DMS 273 (cell line): ENCODE data around the gene PLXNA4.
"Not testable (repeated sequence)": the region's sequence is repeated elsewhere in the genome, so short reads cannot be mapped to it uniquely, and the experiment has no call there.

Experiments used
- DNase-seq: peaks from one replicate; lab custom pipeline; 2025; ENCODE audit not compliant: unreplicated experiment; lab: John Stamatoyannopoulos, UW

PLXNA4 gene, protein sequence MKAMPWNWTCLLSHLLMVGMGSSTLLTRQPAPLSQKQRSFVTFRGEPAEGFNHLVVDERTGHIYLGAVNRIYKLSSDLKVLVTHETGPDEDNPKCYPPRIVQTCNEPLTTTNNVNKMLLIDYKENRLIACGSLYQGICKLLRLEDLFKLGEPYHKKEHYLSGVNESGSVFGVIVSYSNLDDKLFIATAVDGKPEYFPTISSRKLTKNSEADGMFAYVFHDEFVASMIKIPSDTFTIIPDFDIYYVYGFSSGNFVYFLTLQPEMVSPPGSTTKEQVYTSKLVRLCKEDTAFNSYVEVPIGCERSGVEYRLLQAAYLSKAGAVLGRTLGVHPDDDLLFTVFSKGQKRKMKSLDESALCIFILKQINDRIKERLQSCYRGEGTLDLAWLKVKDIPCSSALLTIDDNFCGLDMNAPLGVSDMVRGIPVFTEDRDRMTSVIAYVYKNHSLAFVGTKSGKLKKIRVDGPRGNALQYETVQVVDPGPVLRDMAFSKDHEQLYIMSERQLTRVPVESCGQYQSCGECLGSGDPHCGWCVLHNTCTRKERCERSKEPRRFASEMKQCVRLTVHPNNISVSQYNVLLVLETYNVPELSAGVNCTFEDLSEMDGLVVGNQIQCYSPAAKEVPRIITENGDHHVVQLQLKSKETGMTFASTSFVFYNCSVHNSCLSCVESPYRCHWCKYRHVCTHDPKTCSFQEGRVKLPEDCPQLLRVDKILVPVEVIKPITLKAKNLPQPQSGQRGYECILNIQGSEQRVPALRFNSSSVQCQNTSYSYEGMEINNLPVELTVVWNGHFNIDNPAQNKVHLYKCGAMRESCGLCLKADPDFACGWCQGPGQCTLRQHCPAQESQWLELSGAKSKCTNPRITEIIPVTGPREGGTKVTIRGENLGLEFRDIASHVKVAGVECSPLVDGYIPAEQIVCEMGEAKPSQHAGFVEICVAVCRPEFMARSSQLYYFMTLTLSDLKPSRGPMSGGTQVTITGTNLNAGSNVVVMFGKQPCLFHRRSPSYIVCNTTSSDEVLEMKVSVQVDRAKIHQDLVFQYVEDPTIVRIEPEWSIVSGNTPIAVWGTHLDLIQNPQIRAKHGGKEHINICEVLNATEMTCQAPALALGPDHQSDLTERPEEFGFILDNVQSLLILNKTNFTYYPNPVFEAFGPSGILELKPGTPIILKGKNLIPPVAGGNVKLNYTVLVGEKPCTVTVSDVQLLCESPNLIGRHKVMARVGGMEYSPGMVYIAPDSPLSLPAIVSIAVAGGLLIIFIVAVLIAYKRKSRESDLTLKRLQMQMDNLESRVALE (N-terminal part only)

DNA sequence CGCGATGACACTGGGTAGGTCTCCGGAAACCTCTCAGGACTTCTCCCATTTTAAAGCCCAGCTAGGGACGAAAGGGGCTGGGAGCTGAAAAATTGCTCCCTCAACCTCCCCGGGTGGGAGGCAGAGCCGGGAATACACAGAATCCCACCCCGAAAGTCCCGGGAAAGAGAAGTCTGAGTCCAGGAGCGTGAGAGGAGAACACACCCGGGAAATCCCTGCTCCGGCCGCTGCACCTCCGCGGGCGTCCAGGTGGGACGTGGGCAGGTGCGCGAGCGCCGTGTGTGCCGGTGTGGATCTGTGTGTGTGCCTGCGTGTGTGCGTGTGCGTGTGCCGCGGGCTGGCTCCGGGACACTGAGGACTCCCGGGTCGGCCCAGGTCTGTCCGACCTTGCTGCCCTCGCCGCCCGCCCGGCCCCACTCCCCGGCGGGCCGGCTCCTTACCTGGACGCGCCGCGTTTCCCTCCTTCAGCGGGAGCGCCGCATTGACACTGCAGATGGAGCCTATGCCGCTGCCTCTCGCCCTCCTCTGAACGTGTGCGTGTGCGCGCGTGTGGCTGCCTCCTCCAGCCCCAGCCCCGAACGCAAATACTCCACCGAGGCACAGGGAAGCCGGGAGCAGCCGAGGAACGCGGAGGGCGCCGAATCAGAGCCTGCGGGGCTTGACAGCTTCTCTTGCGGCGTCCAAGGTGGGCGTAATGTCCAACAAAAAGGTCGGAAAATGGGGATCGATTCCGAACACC lies at the start of gene PLXNA4:
Gene PLXNA4 (minus strand): TSS at position 489 of the 739 bp plus-strand sequence. CDS start 67,777 bp downstream, outside the sequence.
- peak; percentile 64 for DNase-seq

DNA sequence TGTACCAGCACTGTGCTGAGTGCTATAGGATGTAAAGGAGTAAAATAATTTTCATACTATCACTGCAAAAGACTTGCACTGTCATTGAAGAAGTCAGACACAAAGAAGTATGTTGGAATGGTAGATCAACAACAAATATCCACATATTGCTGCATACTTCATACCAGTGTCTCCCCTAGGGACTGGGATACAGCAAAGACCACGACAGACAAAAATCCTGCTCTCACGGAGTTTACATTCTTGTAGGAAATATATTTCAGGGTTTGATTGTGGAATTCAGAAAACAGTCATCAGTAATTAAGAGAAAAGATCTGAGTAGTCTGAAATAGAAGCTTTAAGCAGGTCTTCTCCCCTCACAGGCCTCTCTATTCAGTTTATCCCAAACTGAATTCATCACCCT lies 49.4 kb upstream of the PLXNA4 start:
- no peak for DNase-seq

DNA sequence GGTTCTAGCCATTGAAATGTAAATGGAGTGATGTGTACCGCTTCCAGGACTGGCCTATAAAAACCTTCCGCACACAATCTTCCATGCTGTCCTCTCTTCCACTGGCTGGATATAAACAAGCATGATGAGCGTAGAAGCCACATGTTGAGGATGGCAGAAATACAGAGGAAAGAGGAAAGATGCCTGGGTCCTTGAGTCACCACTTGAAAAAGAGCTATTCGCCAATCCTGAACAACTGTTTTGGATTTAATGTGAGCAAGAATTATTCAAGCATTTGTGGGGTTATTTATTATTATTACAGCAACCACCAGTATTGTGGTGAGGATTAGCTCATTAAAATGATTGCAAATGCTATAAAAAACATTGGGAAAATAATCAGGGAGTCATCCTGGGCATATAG lies 45.8 kb upstream of the PLXNA4 start:
- no peak for DNase-seq

DNA sequence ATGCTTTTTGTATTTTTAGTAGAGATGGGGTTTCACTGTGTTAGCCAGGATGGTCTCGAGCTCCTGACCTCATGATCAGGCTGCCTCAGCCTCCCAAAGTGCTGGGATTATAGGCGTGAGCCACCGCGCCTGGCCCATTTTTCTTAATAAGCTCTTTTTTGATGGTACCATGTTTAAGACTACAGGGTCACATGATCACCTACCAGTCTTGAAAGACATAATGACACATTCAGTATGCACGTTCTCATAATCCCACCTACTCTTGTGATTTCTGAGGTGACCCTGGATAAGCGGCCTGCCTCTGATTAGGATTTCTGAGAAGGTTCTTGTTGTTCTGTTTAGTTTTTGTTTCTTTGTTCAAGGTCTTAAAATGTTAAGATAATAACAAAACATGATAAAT lies 43.7 kb upstream of the PLXNA4 start:
- DNase-seq = no peak

DNA sequence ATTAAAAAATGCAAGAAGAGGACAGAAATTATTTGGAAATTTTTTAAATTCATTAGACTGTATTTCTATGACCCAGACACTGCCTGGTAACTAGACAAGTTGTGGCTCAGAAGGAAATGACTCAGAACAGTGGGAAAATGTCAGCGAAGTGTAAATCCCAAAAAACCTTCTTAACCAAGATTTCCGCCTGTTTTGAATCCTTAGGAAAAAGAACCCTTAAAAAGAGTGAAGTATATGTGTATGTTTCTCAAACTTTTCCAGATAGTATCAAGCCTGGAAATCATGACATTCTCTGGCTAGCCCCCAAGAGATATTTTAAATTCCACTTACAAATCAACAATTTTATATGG lies 42.7 kb upstream of the PLXNA4 start:
- no peak for DNase-seq

DNA sequence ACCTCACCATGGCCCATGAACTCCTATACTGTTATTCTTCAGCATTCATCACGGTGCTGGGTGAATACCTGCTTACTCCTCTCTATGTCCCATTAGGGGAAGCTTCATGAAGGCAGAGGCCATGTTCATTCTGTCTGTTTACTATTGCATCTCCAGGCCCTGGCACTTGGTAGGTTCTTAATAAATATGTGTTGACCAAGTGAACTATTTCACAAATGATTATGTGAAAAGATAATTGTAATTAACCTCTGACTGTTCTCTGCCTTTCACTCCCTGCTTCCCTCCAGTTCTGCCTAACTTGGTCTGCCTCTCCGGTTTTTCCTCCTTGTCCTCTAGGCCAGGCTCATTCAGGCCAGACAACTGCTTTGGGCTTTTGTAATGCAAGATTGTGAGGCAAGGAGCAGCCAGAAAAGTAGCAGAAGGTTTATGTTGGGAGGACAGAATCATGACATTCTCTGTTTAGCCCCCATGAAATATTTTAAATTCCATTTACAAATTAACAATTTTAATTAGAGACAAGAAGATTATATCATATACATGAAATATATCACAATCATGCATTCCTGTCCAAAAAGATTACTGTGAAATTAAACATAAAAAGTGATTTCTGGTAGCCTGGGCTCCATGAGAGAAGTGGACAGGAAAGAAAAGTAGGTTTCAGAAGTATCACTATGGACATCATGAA lies 42.1 kb upstream of the PLXNA4 start:
- no peak for DNase-seq

DNA sequence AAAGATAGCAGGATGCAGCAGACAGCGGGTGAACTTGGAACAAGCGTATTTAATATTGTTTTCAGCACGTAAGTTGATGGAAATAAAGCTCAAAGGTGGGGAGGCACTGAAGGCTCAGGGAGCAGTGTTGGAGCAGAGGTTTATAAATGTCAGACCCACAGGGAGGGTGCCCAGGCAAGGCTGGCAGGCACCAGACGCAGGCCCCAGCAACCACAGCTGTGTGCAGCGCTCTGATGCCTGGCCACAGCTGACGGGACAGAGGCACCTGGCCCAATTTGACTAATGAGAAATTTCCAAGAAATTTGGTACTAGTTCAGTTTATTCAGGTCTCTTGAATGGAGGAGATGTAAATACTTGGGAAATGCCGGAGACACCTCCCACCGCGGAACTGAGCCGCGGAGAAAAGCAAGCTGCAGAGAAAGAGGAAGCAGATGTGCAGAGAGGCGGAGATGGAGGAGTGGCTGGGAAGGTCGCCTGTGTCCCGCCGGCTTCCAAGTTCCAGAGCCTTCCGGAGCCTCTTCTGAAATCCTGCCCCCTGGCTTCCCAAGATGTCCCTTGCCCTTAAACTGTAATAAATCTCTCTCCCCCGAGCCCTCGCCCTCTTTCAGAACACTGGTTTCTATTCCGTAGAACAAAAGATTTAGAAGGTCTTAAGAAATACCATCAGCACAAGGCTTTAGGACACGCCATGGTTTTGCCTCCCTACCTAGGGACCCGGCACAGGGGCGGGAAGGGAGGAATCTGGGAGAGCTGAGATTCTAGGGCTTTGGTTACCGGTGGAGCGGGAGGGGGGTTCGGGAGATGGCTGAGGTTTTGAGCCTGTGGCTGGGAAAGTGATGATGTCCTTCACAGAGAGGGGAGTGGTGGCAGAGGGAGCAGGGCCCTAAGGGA lies 38.4 kb upstream of the PLXNA4 start:
- DNase-seq = no peak

DNA sequence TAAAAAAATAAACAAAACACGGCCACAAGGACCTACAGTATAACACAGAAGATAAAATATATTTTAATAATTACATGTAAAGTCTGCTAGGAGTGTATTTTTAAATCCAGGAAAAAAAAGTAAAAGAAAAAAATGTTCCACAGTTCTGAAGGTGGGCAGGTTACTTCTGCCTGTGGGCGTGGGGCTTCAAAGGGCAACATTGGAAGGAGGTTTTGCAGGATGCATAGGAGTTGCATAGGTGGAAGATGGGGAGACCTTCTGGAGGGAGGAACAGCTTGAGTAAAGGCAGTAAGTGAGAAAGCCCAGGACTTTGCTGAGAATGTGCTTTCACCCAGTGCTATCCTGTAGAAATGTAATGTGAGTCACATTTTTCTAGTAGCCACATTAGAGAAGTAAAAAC lies 37.5 kb upstream of the PLXNA4 start:
- DNase-seq = no peak

DNA sequence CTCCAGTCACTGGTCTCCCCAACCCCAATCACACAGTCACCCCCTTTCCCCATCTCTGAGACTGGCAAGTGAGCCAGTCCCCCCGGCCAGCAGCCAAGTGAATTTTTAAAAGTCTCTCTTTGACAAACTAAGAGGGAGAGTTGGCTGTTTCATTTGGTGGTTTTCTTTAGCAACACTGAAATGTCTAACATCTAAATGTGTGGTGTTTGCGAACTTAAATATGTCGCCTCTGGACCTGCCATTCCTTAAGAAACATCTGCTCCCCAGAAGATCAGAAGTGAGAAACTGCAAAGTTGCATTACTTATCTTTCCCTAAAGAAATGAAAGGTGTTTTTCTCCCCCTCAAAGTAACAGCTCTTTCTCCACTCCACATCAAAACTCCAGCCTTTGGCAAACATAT lies 34.7 kb upstream of the PLXNA4 start:
- DNase-seq = no peak

DNA sequence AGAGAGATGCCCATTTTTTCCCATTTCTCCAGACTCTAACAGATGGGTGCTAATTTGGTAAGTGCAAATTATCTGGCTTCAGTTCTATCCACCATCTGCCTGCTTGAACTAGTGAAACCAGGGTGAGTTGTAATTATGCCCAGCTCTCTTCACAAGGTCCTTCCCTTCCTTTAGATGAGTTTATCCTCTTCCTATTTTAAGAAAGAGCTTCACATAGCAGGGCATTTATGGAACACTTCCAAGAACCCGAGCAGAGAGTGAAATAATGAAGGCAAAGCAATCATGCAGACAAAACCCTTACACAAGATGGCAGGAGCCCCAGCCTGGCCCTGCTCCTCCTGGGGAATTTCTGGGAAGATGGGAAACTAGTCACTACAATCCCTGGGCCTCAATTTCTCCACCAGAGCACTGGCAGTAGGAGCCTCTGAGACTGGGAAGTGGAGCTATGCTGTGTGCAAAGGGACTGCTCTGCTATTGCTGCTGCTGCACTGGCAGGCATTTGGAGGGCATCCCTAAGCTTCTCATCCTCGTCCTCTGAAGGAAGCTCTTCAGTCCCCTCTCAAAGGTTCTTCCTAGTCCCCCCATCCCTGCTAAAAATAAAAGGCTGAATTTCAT lies 33.7 kb upstream of the PLXNA4 start:
- peak; percentile 95 for DNase-seq

DNA sequence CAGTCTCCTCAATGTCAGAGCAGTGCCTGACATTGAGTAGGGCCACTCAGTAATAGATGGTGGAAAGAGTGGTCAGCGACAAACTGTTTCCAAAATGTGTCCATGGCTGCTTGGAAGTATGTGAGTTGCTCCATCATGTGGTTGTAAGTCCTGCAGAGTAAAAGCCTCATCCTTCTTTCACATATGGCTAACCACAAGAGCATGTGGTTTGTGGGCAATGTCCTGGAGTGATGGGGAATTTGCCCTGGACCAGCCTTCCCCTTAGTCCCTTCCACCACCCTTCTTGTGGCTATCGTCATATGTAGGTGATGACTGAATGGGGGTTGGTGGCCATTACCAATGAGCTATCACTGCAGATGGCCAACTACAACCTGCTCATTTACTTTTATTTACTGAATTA lies 33.0 kb upstream of the PLXNA4 start:
- DNase-seq = peak; percentile 41

DNA sequence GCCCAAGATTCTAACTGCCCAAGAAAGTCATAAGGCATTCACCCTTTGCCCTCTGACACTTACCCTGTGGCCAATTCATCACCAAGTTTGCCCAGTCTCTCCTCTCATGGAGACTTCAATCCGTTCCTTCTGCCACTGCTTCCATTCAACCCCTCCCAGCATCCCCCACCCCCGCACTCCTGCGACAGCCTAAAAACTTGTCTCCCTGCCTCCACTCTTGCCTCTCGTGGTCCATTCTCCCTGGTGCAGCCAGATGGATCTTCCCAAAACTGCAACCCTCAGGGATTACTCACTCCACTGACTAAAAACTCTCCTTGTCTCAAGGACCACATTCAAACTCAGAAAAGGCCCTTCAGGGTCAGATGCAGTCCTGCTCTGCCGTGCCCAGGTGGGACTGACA lies 32.3 kb upstream of the PLXNA4 start:
- peak; percentile 25 for DNase-seq

DNA sequence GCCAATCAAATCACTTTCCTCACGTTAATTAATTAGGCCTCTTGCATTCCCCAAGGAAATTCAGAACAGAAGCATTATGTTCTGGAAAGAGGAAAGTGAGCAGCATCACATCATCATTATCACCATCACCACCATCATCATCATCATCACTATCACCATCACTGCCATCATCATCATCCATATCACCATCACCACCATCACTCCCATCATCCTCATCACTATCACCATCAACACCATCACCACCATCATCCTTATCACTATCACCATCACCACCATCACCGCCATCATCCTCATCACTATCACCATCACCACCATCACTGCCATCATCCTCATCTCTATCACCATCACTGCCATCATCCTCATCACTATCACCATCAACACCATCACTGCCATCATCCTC lies 31.4 kb upstream of the PLXNA4 start:
- DNase-seq = no peak

DNA sequence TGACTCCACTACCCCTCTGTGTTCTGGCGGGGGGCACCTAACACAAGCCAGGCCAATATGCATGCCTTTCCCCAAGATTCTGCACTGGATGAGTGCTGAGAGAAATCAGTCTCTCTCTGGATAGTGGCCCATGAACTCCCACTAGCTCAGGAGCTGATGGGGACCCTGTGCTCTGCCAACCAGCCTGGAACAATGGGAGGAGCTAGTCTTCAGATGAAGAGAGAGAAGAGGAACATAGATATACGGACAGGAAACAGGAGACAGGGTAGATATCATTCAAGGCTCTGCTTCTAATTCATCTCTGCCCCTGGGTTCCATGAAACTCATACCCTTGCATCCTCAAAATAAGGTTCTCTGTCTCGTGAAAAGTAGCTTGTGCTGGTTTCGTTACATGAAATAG lies 27.9 kb upstream of the PLXNA4 start:
- DNase-seq = no peak

DNA sequence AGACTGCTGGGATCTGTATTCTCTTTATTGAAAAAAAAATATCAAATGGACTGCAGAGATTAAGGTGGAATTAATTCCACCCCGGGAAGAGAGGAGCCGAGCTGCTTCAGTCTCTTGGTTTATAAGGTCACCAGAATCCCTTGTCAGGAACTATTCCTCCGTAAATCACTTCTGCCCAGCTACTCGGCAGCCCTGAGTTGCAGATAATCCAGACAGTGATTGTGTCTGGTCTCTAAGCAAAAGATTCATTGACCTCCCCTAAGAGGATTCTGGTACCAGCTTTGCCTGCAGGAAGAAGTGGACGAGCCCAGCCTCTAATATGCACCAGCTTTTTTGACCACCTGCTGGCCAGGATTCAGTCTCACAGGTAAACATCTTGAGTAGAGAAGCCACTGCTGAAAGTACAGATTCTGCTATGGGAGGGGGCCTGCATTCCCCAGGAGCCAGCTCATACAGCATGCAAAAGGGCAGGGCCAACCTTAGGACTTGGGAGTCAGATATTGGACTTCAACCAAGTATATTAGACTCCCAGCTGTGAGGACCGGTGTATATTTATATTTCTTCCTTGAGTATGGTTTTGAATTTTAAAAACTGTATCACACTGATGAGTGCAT lies 27.1 kb upstream of the PLXNA4 start:
- DNase-seq = no peak

DNA sequence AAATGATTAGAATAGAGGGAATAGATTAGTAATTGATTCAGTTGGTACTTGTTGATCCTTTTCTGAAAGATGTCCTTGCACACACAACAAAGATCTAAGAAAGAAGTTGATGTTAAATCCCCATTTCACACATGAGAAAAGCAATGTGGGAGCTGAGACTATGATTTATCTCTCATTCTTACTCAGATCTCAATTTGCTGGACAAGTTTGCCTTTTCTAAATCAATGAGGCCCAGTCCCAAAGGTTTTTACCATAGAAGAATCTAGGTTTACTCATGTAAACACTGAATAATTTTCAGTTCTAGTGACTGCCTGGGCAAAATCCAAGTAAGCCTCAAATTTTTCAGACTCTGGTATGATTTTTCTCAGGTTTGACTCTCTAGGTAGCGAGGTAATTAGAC lies 25.5 kb upstream of the PLXNA4 start:
- DNase-seq = no peak

DNA sequence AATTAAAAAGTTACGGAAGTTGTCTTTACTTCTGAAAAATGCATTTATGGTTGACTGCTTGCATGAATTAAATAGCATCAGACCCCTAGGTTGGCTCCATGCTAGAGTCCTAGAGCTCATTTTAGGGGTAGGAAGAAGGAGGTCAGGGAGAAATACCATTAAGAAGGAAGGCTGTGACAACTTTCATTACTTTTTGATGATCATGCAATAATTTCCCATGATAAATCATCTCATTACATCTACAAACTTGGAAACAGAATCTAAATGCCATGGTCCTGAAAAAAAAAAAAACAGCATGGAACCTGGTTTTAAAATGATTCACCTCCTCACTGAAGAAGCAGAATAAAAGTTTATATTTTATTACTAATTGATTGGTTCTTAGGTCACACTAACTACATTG lies 20.3 kb upstream of the PLXNA4 start:
- no peak for DNase-seq

DNA sequence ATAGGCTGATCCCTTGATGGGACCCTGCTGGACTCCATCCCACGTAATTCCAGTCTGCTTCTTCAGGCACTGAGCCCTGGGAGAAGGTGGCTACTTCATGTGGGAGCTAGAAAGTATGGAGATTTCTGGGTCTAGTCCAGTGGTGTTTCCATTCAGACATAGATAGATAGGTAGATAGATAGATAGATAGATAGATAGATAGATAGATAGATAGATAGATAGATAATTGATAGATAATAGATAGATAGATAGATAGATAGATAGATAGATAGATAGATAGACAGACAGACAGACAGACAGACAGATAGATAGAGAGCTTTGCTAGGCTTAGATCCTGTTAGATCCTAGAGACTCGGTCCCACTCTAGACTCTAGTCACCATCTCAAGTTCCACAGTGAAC lies 18.5 kb upstream of the PLXNA4 start:
- not testable (repeated sequence) for DNase-seq
